Rectal smooth muscle tissue (tissue), 1 donor: ENCODE measurements around the gene NUDC.

Experiments used
- H3K27ac ChIP-seq: one replicate; pipeline ENCODE4 v1.7.0; 2013; ENCODE audit warnings: low read depth, low read length, inconsistent platforms
- H3K27me3 ChIP-seq: one replicate; pipeline ENCODE4 v1.7.0; 2013; ENCODE audit warnings: low read length; ENCODE audit not compliant: control insufficient read depth, insufficient read depth
- H3K36me3 ChIP-seq: one replicate; pipeline ENCODE4 v1.7.0; 2013; ENCODE audit warnings: low read length; ENCODE audit not compliant: control insufficient read depth, insufficient read depth
- H3K4me1 ChIP-seq: one replicate; pipeline ENCODE4 v1.7.0; 2013; ENCODE audit warnings: low read length; ENCODE audit not compliant: control insufficient read depth, insufficient read depth
- H3K4me3 ChIP-seq: one replicate; pipeline ENCODE4 v1.7.0; 2013; ENCODE audit warnings: low read length
- H3K9ac ChIP-seq: one replicate; pipeline ENCODE4 v1.7.0; 2013; ENCODE audit warnings: low read length

Gene NUDC

DNA sequence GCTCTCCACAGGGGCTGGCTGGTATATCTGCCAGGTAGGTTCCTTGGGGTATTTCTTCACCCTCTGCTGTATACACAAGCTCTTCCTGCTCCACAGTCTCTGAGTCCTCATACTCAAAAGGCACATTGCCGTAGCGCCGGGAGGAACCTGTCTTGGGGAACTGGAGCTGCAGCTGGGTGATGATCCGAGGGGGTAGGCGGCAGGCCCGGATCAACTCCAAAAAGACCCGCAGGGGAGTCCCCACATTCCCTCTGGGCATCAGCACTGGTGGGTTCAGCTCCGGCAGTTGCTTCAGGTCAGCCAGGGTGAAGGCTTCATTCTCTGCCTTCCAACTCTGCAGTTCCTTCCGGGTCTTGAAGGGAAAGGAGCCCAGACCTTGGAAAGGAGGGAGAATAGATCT lies 24.2 kb upstream of the NUDC start:
- H3K4me3 ChIP-seq = no peak overlapping the region
- H3K4me1 ChIP-seq = peaks cover 12% of the 10 kb centered on the region
- H3K9ac ChIP-seq = no peak overlapping the region
- no peaks in the 10 kb centered on the region for H3K27me3 ChIP-seq
- H3K27ac ChIP-seq = no peak overlapping the region
- H3K36me3 ChIP-seq = peaks cover 22% of the 10 kb centered on the region

GRCh38 chr1:26900001-26900814 lies 21.3 kb upstream of the NUDC start, which contains the start of gene GPATCH3:
TSS of gene GPATCH3 (minus strand) at chr1:26900467. CDS start at chr1:26900442, 25 bp downstream.
- H3K4me3 ChIP-seq = peak within 1 kb of the TSS; percentile 100
- H3K27ac ChIP-seq = peak within 1 kb of the TSS; percentile 88
- H3K4me1 ChIP-seq = peaks cover 12% of the 10 kb centered on the region
- peaks cover 5% of the 10 kb centered on the region for H3K36me3 ChIP-seq
- peak within 1 kb of the TSS; percentile 96 for H3K9ac ChIP-seq
- H3K27me3 ChIP-seq = no peaks in the 10 kb centered on the region

- no peak overlapping the region for H3K9ac ChIP-seq
- peak overlapping the region; percentile 88 for H3K27ac ChIP-seq
- peaks cover 12% of the 10 kb centered on the region for H3K4me1 ChIP-seq
- H3K36me3 ChIP-seq = peaks cover 5% of the 10 kb centered on the region
- H3K4me3 ChIP-seq = peak overlapping the region; percentile 100
- H3K27me3 ChIP-seq = no peaks in the 10 kb centered on the region
These were observed 20.6 kb upstream of the NUDC start for GRCh38 chr1:26900815-26901511.

DNA sequence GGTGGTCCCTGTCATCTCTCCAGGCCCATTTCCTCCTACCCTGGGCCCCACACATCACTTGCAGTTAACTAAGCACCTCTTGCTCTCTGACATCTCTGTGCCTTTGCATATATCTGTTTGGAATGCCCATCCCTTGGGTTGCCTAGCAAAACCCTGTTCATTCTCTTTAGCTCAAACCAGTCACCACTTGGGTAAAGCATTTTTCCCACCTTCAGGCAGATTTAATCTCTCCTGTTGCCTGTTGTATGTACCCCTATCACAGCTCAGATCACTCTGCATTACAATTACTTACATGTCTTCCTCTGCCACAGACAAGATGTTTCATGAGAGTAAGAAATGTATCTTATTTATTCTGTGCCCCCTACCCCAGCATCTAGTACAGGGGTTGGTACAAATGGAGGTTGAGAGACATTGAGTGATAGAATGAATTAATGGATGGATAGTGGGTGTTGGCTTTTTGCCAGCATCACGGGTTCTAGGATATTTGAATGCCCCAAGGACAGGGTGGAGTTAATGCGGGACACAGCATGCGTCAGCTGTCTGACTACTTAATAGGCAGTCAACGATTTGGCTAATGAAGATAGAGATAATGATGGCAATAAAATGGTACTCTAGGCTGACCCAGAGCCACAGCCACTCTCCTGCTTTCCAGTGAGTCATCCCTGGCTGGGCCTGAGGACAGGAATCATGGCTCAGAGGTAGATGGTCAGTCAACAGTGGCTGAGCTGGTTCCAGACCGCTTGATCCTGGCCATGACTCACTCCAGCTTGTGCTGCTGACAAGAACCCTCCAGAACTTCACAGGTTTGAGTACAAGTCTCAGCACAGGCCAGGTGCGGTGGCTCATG lies 14.2 kb upstream of the NUDC start:
- no peaks in the 10 kb centered on the region for H3K4me1 ChIP-seq
- H3K36me3 ChIP-seq = no peaks in the 10 kb centered on the region
- no peak overlapping the region for H3K4me3 ChIP-seq
- H3K27ac ChIP-seq = no peak overlapping the region
- no peak overlapping the region for H3K9ac ChIP-seq
- H3K27me3 ChIP-seq = no peaks in the 10 kb centered on the region

- Histone ChIP-seq H3K9ac (no peak overlapping the region), H3K4me1 (no peaks in the 10 kb centered on the region), H3K4me3 (no peak overlapping the region), H3K27ac (no peak overlapping the region), H3K27me3 (no peaks in the 10 kb centered on the region), H3K36me3 (no peaks in the 10 kb centered on the region)
These were observed 11.6 kb upstream of the NUDC start for GRCh38 chr1:26909951-26910342.

- Histone ChIP-seq H3K36me3 (no peaks in the 10 kb centered on the region), H3K4me3 (no peak overlapping the region), H3K27me3 (no peaks in the 10 kb centered on the region), H3K27ac (no peak overlapping the region), H3K4me1 (no peaks in the 10 kb centered on the region), H3K9ac (no peak overlapping the region)
These were observed 11.0 kb upstream of the NUDC start for GRCh38 chr1:26910343-26911160.

DNA sequence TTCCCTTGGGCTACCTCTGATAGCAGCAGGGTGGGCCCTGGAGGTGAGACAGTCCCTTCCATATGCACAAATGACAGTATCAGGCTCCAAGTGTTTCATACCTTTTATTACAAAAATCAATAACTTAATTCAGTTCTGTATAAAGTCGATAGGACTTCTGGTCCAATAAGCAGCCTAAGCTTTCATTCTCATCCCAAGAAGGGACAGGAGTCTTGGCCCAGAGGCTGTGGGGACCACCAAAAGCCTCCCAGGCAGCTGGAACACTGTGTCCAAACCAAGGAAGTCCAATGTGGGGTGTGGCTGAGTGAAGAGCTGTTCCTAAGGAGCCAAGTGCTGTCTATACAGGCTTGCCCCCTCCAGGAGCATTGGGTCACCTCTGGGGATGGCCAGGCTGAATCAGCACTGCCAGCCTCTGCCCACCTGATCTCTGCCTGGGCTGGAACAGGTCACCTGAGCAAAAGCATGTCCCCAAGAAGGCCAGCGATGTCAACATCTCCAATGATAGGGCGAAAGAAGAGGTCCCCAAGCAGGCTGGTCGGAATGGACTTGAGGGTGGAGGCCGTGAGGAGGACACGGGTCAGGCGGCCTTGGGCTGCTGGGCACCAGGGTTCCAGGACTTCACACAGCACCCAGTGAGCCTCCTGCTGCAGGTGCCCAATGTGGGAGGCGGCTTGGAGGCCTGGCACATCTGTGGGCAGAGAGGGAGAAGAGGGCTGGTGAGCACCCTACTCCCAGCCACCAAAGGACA lies 10.0 kb upstream of the NUDC start:
- no peak overlapping the region for H3K27ac ChIP-seq
- H3K9ac ChIP-seq = no peak overlapping the region
- no peaks in the 10 kb centered on the region for H3K27me3 ChIP-seq
- H3K4me1 ChIP-seq = no peaks in the 10 kb centered on the region
- H3K4me3 ChIP-seq = no peak overlapping the region
- H3K36me3 ChIP-seq = no peaks in the 10 kb centered on the region

DNA sequence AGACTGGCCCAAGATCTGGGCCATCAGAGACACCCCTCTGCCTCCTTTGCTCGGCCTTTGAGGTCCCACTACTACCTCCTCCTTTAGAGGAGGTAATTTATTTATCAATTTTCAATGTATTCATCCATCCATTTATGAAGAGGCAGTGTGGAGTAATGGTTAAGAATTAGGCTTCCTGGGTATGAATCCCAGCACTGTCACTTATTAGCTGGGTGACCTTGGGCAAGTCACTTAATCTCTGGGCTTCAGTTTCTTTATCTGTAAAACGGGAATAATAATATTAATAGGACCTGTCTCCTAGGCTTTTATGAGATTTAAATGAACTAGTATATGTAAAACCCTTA lies 9.4 kb upstream of the NUDC start:
- H3K27ac ChIP-seq = no peak overlapping the region
- H3K36me3 ChIP-seq = no peaks in the 10 kb centered on the region
- H3K27me3 ChIP-seq = no peaks in the 10 kb centered on the region
- no peak overlapping the region for H3K4me3 ChIP-seq
- no peaks in the 10 kb centered on the region for H3K4me1 ChIP-seq
- no peak overlapping the region for H3K9ac ChIP-seq

- Histone ChIP-seq H3K27me3 (no peaks in the 10 kb centered on the region), H3K27ac (no peak overlapping the region), H3K4me3 (no peak overlapping the region), H3K36me3 (no peaks in the 10 kb centered on the region), H3K9ac (no peak overlapping the region), H3K4me1 (no peaks in the 10 kb centered on the region)
These were observed 8.2 kb upstream of the NUDC start for GRCh38 chr1:26913389-26913753.

- Histone ChIP-seq H3K9ac (no peak within 1 kb of the TSS), H3K36me3 (no peaks in the 10 kb centered on the region), H3K27me3 (no peaks in the 10 kb centered on the region), H3K4me3 (no peak within 1 kb of the TSS), H3K27ac (no peak within 1 kb of the TSS), H3K4me1 (no peaks in the 10 kb centered on the region)
These were observed 7.6 kb upstream of the NUDC start, which contains the start of gene NR0B2 for GRCh38 chr1:26913754-26914619. TSS of gene NR0B2 (minus strand) at chr1:26913975. CDS start at chr1:26913940, 35 bp downstream.
